ENCODE data around the gene LCMT2. TPM values are rescaled to one million over a fixed set of nuclear protein-coding genes. Genes with fewer than 3 reads are reported as not detected.

The LCMT2 gene
- total RNA-seq, 4 donors from 2014 or later, result 5.8 to 14.1 (median 6.5) TPM

GRCh38 chr15:43346305-43346704 is 15.9 kb upstream of the LCMT2 start:
- DNase-seq, result no peak
- intact Hi-C loops (cut with DNase I), result no loop called here
- H3K27me3 ChIP-seq, result no peaks in the 10 kb centered on the region
- peaks cover 11% of the 10 kb centered on the region in 2 donors for H3K36me3 ChIP-seq
- no peaks in the 10 kb centered on the region for H3K4me1 ChIP-seq
- no peaks in the 10 kb centered on the region for H3K9me3 ChIP-seq
- no peak overlapping the region for H3K27ac ChIP-seq
- TF ChIP-seq POLR2A (IDR thresholded peaks at IDR 0.05), result no peak
- no peak for TF ChIP-seq CTCF (IDR thresholded peaks at IDR 0.05)
- WGBS, 2 donors, result 94 to 95% methylated on average over 2 of the region's 2 CpGs
- H3K4me3 ChIP-seq (replicated peaks in 1 of 3), result no peak overlapping the region

GRCh38 chr15:43330780-43331087 is 361 bp upstream of the LCMT2 start:
- Histone ChIP-seq H3K36me3 (peaks cover 0 to 7% of the 10 kb centered on the region in 2 donors), H3K9me3 (no peaks in the 10 kb centered on the region), H3K4me1 (peaks cover 17 to 20% of the 10 kb centered on the region in 2 donors), H3K27ac (peak overlapping the region; percentile 84 to 98 (median 88)), H3K4me3 (replicated peaks in 1 of 3) (peak overlapping the region; percentile 85 to 92 (median 87)), H3K27me3 (no peaks in the 10 kb centered on the region)
- WGBS, 2 donors, result 4 to 7% methylated on average over 7 of the region's 7 CpGs
- TF ChIP-seq POLR2A (IDR thresholded peaks at IDR 0.05), result no peak
- no peak for TF ChIP-seq CTCF (IDR thresholded peaks at IDR 0.05)
- no peak for DNase-seq
- intact Hi-C loops (cut with DNase I), result no loop called here

GRCh38 chr15:43329217-43329959 is 985 bp downstream of the LCMT2 start:
- H3K27me3 ChIP-seq, result no peaks in the 10 kb centered on the region
- no peaks in the 10 kb centered on the region for H3K9me3 ChIP-seq
- no peak for TF ChIP-seq POLR2A (IDR thresholded peaks at IDR 0.05)
- no peak for TF ChIP-seq CTCF (IDR thresholded peaks at IDR 0.05)
- peak overlapping the region; percentile 85 to 92 (median 87) for H3K4me3 ChIP-seq (replicated peaks in 1 of 3)
- H3K4me1 ChIP-seq, result peaks cover 17 to 20% of the 10 kb centered on the region in 2 donors
- intact Hi-C loops (cut with DNase I), result no loop called here
- H3K27ac ChIP-seq, result peak overlapping the region; percentile 84 to 98 (median 88)
- peak; percentile 29 to 42 for DNase-seq
- no peaks in the 10 kb centered on the region for H3K36me3 ChIP-seq
- 14 to 15% methylated on average over 29 to 32 of the region's 38 CpGs for WGBS, 2 donors

- intact Hi-C loops (cut with DNase I), result no loop called here
- Histone ChIP-seq H3K9me3 (no peaks in the 10 kb centered on the region), H3K27me3 (no peaks in the 10 kb centered on the region), H3K4me1 (peaks cover 12 to 15% of the 10 kb centered on the region in 2 donors), H3K4me3 (replicated peaks in 1 of 3) (no peak overlapping the region), H3K27ac (no peak overlapping the region), H3K36me3 (no peaks in the 10 kb centered on the region)
- DNase-seq, result no peak
- TF ChIP-seq POLR2A (IDR thresholded peaks at IDR 0.05), result no peak
- TF ChIP-seq CTCF (IDR thresholded peaks at IDR 0.05), result no peak
- 71 to 80% methylated on average over 6 of the region's 6 CpGs for WGBS, 2 donors
Observed at GRCh38 chr15:43325039-43325684, 5.2 kb downstream of the LCMT2 start.
